Left forelimb (tissue), 1 donor: Measurements from ENCODE around the gene SNX10.
"Not testable (repeated sequence)": the region's sequence is repeated elsewhere in the genome, so short reads cannot be mapped to it uniquely, and the experiment has no call there.

ENCODE experiments used
- DNase-seq: peaks from one replicate; pipeline ENCODE4 v3.0.0-alpha.2; 2018; ENCODE audit warnings: low spot score

The SNX10 gene

GRCh38 chr7:26291699-26292538 is at the start of gene SNX10:
TSS of gene SNX10 (plus strand) at chr7:26291862. CDS start at chr7:26346443, 54,581 bp downstream.
- peak; percentile 70 for DNase-seq

- no peak for DNase-seq
Measured at GRCh38 chr7:26245150-26245549, 46.5 kb upstream of the SNX10 start.

GRCh38 chr7:26250239-26250638 is 41.4 kb upstream of the SNX10 start:
- DNase-seq = no peak

- not testable (repeated sequence) for DNase-seq
Measured at GRCh38 chr7:26261866-26262265, 29.8 kb upstream of the SNX10 start.

- DNase-seq = no peak
Measured at GRCh38 chr7:26265065-26265464, 26.6 kb upstream of the SNX10 start.

- DNase-seq = no peak
Measured at GRCh38 chr7:26265499-26266075, 26.1 kb upstream of the SNX10 start.

GRCh38 chr7:26267601-26268166 is 24.0 kb upstream of the SNX10 start:
- no peak for DNase-seq

- DNase-seq = no peak
Measured at GRCh38 chr7:26275213-26275612, 16.4 kb upstream of the SNX10 start.

GRCh38 chr7:26278770-26279169 is 12.9 kb upstream of the SNX10 start:
- no peak for DNase-seq

- no peak for DNase-seq
Measured at GRCh38 chr7:26279405-26279804, 12.3 kb upstream of the SNX10 start.

GRCh38 chr7:26280097-26280496 is 11.6 kb upstream of the SNX10 start:
- no peak for DNase-seq

- DNase-seq = no peak
Measured at GRCh38 chr7:26280723-26281122, 10.9 kb upstream of the SNX10 start.

GRCh38 chr7:26284477-26284876 is 7.2 kb upstream of the SNX10 start:
- no peak for DNase-seq

- DNase-seq = no peak
Measured at GRCh38 chr7:26284995-26285632, 6.5 kb upstream of the SNX10 start.

GRCh38 chr7:26286157-26286556 is 5.5 kb upstream of the SNX10 start:
- no peak for DNase-seq

- DNase-seq = not testable (repeated sequence)
Measured at GRCh38 chr7:26288126-26288525, 3.5 kb upstream of the SNX10 start.

- DNase-seq = no peak
Measured at GRCh38 chr7:26291251-26291650, 411 bp upstream of the SNX10 start.

- DNase-seq = no peak
Measured at GRCh38 chr7:26292768-26293560, 1.3 kb downstream of the SNX10 start.

- DNase-seq = no peak
Measured at GRCh38 chr7:26293569-26294308, 2.1 kb downstream of the SNX10 start.

- no peak for DNase-seq
Measured at GRCh38 chr7:26295015-26295414, 3.4 kb downstream of the SNX10 start.

GRCh38 chr7:26295586-26295985 is 3.9 kb downstream of the SNX10 start:
- DNase-seq = no peak
